ENCODE measurements around the gene NFIL3.

Gene NFIL3

DNA sequence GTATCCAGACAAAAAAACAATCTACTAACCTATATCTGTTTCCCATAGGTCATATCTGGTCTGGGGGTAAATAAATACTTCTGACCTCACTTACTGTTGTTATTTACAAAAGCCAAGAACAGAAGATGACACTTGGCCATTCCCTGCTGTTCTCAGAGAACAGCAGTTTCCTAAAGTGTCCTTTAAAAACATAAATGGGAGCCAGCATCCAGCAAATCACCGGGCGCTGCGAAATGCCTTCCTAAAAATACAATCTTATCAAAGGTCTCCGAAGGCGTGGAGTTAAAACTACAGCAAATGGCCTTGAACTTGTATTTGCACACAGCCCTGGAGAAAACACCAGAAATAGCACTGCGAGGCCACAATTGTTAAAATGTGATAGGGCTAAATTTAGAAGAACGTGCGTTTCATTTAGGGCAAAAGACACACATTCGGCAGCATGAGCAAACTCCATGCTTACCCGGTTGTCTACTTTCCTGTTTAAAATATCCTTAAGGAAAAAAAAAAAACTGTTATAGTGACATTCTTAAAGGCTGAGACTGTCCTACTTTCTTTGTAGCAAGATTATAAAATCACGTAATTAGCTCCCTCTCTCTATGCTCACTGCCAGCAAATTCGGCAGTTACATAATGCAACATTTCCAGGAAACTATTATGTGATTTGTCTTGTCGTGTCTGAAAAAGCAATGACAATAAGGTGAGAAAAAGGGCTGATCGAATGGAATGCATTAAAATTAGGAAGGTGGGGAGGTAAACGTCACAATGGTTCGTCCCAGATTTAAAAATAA is 1.5 kb downstream of the NFIL3 start:
- no peak for DNase-seq

DNA sequence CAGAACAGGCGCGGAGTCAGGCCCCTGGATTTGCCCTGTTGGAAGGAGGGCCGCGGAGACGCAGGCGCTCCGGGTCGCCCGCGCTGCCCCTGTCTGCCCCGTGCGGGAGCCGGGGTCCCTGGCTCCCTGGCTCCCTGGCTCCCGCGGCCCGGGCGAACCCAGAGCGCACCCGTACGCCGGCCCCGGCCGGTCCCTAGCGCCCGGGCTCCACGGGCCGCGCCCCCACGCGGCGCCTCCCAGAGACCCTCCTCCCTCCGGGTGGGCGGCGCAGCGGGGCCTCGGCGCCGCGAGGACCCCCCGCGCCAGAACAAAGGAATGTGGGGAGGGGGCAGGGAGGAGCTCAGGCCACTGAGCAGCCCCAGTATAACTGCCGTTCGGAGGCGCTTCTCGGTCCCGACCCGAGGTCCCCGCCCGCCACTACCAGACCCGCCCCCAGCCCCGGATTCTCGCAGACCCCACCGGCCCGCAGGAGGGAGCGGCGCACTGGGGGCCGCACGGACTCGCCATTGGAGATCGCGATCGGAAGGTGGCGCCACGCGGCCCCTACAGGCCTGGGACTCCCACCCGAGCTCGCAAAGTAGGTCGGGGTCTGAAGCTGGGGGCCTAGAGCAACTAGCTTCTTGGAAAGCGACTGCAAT is 2.4 kb downstream of the NFIL3 start:
- no peak for DNase-seq

DNA sequence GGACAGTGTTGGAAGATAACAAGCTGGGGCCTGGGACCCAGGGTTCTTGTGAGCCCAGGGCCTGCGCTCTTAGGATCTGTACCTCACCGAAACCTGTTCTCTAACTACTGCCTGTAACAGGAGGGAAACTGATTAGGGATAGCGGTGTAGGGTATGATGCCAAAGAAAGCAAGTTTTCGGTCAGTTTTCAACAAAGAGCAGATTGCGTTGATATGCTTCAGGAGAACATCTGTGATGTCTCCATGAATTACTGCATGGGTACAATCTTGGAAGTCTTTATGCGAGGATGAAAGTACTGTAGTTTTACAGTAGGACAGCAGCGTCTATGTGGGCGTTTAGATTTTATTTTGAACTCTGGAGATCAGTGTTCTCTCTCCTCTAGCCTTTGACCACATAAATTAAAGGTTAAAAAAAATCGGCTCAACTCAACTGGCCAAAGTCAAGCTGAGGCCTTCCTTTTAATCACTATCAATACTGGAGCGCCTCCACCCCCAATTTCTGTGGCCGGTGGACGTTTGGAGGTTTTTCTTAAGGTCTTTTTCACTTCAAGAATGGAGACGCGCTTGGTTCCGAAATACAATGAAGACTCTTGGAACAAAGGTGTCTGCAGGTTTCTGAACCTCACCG is 3.0 kb downstream of the NFIL3 start:
- no peak for DNase-seq

DNA sequence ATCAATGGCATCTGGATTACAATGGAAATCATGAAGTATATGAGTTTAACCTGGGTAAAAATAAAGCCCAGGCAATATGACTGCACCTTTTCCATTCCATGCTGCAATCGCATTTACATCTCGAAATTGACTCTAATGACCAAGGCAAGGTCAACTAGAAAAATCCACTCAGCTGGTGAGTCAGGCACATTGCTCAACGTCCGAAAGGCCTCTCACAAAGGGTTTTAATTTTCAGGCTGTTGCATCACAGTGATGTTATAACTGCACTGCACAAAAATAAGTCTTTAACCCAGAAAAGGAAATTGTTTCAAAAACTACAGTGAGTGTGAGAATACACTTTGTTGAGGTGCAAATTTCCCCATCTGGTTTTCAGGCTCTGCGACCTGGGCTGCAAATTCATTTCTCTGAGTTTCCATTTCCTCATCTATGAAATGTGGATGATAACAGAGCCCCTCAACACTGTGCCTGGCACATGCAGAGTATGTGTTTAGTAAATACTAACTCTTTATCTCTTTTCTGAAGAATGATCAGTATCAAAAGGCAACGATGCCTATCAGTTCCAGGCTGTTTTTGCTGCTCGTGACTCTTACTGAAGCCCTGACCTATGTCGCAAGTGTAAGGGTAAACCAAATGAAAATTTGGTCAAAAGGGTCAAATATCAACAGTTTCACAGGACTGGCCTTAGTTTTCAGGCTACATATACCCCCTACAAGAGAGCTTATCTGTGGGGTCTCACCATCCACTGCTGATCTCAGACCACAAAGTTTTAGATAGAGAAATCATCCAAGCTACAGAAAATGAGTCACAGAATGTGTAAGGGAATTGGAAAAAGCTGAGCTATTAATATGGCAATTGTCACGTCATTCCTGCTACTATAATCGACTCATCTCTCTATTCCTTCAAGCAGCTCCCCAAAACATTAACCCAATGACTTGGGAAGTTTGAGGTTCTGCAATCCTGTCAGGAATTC is 4.1 kb downstream of the NFIL3 start:
- DNase-seq, result no peak

DNA sequence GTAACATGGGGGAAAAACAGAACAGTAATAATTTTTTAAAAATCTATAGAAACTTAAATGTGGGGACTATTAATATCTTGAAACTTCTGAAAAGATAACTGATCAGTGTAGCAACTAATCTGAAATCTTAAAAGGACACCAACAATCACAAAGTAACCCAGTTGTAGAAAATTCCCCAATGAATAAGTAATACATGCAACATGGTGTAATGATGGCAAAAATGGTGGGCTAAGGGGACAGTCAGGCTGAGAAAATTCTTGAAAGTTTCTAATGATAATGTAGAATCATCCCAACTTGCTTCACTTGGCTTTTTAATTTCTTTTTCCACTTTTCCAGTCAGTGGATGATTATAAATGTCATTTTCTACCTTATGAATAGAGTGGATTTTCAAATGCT is 5.4 kb downstream of the NFIL3 start:
- DNase-seq, result no peak

DNA sequence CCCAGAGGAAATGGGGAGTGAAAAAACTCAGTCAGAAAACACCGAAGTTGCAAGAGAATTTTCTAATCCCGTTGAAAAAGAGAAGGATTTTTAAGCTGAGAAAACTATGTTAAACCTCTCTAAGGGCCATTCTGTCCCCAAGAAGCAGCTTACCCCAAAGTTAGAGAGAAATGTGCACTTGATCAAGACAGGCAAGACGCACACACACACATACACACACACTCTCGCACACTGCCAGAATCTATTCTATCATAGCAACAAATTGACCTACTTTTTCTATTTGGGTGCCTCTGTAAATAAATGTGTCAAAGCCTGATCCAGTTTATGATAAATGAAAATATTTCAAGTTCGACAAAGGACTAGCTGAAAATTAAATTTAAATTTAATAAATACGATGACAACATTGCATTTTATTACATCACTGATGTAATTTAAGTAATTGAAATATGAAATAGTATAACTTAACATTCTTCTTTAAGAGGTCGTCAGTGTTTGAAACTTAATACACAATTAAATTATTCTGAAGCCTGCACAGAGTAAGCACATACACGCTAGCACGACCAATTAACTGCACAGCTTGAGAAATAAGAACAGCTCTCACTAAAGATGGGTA is 5.9 kb downstream of the NFIL3 start:
- DNase-seq, result no peak

DNA sequence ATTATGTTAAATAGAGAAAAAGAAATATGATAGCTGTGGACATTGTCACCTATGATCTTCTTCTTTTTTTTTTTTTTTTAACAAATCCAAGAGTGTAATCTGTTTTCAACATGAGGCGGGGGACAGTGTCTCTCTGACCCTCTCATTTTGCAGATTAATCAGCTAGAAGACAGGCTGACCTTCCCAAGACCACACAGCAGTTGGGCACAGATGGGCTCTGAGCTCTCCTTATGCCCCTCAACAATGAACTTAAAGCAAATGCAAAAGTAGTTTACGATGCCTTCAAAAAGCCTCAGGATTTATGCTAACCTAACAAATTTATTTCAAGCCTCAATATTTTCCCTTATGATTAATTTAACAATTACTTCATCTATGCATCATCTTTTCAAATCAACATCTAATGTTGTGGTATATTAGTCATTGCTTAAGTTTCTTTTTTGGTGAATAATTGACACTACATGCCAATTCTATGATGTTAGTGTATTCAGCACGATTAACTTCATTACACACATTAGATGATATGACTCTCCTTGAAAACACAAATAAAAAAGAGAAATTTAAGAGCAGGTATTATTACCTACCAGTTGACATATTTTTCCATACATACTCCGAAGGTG is 7.4 kb downstream of the NFIL3 start:
- DNase-seq, result no peak

DNA sequence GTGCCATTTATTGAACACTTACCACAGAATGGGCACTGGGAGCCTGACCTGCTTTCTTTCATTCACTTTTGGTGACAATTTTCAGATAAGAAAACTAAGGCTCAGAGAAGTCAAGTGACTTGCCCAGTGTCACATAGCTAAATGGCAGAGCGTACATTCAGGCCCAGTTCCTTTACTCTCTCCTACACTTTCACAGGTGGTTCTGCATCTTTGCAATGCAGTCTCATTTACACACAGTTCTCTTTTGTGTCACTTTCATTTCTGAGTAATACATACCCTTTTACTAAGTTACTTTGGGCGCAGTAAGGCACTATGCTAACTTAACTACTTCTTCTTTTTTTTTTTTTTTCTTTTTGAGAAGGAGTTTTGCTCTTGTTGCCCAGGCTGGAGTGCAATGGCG is 8.3 kb downstream of the NFIL3 start:
- DNase-seq, result no peak

DNA sequence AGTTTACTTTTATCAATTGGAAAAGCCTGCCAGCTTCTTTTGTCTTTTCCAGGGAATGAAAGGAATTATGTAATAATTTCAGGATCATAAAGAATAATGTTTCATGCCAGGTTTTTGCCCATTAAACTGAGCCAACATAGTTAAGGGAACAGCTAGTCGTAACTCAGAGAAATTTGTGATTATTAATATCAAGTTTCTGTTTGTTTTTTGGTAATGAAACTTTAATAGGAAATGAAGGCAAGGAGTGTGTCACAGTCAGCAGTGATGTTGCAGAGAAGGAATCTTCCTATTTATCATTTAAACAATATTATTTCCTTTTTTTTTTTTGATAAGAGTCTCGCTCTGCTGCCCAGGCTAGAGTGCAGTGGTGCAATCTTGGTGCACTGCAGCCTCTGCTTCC is 10.7 kb downstream of the NFIL3 start:
- DNase-seq, result no peak

DNA sequence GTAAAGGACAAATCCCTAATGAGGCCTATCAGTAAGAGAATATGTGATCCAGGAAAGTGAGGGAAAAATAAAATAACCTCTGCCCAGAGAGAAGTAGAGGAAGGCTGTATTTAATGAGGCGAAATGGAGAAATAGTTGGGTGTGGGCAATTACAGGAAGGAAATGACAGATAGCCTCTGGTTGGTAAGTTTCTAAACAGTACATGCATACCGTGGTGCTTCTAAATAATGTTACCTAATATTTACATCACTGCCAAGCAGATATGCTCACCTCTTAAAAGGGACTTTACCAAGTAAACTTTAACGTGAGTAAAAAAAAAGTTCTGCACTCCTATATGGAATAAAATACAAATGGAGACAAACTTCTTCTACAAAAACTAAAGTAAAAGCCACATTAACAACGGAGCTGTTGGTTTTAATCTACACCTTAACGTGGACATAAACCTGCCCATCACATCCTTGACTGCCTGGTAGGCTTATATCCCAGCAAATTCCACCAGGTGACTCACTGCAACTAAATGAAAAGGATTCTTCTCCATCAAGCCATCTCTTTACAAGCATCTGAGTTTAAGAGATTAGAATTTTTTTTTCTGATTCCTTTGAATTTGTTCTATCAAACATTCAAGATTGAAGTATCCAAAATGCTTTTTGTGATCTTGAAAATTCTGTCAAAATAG is 12.4 kb downstream of the NFIL3 start:
- no peak for DNase-seq

DNA sequence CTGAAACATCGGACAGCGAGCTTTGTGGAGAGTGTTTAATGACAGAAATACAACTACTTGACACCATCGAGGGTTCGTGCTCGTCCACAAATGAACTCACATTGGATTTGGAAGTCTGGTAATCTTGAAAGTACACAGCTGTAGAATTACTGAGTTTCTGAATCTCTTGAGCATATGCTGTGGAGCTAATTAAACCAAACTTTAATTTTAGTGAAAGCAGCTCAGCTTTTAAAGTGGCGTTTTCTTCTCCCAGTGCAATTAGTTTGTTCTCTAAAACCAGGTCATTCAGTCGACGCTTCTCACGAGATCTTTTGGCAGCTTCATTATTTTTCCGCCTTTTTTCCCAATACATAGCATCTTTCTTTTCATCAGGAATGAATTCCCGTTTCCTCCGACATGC is 13.5 kb downstream of the NFIL3 start:
- no peak for DNase-seq

DNA sequence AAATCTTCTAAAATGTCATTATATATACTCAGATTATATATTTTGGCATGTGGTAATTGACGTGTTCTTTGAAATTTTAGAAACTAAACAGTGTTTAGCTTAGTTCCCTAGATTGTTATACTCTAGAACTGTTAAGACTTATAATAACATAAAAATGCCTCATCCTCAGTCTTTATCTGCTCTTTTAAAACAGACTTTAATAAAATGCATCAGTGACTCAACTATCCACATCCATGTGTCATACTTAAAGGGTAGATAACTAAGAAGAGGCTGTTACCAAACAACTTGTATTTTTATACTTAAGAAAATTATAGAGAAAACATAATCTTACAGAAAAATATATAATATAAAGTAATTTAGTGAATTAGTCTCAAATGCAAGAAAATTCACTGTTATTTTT is 15.2 kb downstream of the NFIL3 start:
- DNase-seq, result no peak

DNA sequence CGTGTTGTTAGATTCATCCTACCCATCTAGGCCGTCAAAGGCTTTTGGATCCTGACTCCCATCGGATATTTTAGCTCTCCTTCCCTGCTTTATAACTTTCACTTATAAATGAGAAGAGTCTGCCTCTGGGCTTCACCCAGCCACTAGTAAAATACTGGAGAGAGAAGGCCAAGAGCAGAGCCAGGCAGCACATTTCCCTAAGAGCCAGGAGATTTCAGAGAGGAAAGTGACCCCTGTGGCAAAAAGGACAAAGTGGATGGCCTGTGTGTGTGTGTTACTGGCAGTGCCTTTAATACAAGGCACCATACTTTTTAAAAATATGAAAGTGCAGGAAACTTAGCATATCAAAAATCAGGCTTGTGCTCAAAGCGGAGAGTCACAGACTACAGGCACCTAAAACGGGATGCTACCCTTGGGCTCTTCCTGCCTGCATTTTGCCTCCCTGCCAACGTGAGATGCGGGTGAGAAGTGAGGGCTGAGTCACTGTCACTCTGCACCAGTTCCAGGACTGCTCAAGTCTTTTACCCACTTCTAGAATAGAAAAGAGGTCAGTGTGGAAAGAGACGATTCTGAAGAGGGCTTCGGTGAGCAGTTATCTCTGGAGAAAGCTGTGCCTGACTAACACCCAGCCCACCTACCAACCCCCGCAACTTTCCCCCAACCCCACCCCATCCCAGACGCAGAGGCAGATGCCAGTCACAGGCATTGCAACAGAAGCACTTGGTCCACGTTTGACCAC is 15.9 kb downstream of the NFIL3 start:
- no peak for DNase-seq

DNA sequence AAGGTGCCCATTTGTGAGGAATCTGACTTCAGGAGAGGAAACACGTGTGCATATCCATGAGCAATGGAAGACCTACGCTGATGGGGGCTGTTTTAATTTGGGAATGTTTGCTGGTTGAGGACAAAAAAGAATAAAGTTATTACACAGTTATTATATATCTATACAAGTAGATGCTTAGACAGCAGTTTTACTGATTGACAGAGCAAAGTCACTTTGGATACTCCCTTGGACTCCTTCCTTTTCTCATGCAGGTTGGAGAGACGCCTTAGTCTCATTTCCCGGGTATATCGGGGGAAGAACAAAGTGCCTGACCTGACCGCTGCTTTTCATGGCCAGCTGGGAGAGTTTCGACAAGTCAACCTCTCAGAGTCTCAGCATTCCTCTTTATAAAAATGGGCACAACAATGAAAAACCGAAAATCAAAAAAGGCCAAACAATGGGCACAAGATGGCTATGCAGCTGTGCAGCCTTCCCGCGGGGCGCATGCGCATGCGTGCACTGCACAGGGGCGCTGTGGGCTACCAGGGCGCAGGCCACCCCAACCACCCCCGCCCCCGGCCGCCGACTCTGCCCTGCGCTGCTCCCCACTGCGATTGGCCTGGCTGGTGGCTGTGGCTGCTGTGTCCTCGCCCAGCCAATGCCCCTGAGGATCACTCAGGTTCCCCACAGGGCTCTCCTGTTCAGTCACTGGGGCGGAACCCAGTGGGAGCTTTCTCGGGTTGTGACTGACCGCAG is 18.1 kb downstream of the NFIL3 start:
- DNase-seq, result no peak

DNA sequence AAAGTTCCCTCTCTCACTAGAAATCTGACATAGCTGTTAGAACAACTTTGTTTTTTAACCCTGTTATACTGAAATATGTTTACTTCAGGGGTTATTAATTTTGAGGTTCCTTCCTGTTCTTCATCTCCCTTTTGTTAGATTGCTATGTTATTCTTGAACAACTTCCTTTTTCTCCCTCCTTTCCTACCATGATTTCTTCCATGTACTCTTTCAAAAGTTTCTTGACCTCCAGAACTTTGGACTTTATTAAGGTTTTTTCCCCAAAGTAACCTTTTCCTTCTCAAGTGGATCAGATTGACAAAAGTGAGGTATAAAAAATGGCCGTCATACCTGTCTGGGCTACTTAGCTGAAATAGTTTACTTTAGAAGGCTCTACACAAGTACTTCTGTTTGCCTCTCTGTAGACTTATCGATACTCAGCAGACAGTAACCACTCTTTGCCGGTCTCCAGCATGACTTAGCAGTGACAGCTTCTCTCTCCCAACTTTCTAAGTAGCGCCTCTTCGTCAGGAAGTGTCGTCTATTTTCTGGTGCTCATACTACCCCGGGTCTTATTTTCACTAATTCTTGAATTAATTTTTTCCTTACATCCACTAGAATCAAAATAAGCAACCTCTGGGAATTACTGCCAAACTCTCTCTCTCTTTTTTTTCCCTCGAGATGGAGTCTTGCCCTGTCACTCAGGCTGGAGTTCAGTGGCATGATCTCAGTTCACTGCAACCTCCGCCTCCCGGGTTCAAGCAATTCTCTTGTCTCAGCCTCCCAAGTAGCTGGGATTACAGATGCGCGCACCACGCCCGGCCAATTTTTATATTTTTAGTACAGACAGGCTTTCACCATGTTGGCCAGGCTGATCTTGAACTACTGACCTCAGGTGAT is 19.7 kb downstream of the NFIL3 start:
- DNase-seq, result no peak

DNA sequence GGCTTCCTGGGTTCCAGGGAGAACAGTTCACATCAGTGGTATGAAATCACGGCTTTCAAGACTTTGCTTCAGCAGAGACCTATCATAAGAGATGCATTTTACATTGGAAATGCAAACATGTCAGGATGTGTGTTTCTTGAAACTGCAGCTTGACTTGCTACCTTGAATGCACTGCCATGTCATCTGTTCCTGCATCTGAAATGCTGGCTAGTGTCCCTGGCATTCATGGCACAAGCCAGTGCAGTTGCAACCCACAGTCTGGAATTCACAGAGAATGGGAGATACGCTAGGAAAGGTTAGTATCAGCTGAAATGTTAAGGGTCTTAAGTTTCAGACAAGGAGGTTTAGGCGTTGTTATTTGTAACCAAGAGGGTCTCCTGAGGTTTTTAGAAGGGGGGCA is 24.7 kb downstream of the NFIL3 start:
- no peak for DNase-seq

DNA sequence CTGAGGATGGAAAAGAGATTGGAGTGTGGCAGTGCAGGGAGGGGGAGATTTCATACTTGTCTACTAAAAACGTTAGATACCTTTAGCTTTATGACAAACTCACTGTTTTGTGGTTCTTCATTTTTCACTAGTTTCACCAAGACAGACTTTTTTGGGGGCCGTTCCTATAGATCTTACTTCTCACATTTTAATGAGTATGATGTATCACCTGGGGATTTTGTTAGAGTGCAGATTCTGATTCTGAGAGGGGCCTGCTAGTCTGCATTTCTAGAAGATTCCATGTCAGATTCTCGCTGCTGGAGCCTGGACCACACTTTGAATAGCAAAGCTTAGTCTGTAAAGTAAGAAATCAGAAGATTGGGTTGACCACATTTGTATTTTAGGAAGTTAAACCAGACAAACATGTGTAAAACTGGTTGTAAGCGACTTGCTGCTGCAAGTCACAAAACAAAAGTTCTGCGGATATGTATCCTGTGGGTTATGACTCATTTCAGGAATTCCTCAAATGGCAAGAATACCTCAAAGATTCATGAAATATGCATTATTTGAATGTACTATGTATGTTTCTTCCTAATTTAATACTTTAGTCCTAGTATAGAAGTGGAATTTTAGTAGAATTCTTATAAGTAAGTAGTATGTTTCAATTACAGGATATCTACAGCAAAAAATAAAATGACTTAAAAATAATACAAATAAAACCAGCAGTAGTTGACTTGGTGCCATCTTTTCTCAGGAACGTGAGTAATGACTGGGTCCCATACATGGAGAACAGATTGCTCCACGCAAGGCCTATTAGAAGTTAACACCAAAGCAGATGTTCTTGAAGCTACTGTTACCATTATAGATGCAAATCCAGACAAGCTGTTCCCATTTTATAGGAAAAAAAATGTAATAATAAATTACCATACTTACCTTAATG is 27.8 kb downstream of the NFIL3 start:
- no peak for DNase-seq

DNA sequence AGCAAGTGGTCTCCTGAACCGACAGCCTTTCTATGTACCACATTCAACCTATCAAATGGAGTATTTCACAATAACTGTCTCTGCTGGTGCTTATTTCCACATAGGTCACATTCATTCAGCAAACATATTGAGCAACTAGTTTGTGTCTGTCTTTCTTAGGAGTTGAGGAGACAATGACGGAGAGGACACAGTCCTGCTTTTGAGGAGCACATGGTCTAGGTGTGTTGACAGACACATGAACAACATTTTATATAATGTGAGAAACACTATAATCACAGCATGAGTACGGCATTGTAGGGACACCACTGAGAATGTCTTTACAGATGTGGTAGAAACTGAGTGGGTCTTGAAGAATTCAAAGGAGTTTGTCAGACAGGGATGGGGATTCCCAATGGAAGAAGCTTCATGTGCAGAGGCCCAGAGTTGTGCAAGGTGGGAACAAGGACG is 28.5 kb downstream of the NFIL3 start:
- DNase-seq, result no peak

Measured in DMS153 (cell line).